ENCODE measurements around the gene SOX18.

DNA sequence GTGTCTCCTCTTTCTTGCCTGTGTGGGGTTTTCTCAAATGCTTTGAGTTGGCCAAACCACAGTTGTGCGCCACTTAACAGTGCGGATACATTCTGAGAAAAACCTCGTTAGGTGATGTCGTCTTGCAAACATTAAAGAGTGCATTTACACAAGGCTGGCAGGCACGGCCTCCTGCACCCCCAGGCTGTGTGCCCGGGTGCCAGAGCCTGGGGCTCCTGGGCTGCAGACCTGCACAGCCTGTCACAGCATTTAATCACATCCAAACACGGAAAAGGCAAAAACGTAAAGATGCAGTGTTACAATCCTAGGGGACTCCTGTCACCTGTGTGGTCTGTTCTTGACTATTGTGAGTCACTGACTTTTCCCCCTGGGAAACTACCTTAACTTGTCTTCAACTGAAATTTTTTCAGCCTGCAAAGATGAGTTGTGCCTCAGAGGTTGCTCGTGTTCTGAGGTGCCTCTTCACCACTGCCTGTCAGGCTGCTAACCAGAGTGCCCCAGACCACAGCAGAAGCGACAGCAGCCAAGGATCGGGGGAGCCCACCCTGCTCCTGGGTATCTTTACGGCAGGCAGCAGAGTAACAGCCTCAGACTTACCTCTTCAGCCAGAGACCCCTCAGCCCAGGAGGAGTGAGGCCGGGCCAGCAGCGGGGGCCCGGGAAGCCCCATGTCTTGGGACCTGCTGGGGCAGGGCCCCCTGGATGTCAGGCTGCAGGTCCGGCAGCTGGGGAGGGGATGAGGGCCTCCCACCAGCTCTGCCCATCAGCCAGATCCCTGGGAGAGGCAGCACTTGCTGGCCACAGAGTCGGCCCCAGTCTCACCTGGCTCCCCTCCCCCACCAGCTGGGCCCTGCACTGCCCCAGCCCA, 14.1 kb downstream of the SOX18 start:
- TF ChIP-seq, protein P1, sequence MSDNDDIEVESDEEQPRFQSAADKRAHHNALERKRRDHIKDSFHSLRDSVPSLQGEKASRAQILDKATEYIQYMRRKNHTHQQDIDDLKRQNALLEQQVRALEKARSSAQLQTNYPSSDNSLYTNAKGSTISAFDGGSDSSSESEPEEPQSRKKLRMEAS (IDR thresholded peaks at IDR 0.05): no peak
- TF ChIP-seq EP300 (IDR thresholded peaks at IDR 0.05; ENCODE audit: borderline replicate concordance): no peak
- no peak for TF ChIP-seq TCF12 (IDR thresholded peaks at IDR 0.05; ENCODE audit: low read depth)
- TF ChIP-seq TAF1 (IDR thresholded peaks at IDR 0.05; ENCODE audit: low read depth): no peak
- TF ChIP-seq YY1 (IDR thresholded peaks at IDR 0.05; ENCODE audit: low read depth): no peak
- no peak for TF ChIP-seq EGR1 (IDR thresholded peaks at IDR 0.05)
- TF ChIP-seq, protein P2, sequence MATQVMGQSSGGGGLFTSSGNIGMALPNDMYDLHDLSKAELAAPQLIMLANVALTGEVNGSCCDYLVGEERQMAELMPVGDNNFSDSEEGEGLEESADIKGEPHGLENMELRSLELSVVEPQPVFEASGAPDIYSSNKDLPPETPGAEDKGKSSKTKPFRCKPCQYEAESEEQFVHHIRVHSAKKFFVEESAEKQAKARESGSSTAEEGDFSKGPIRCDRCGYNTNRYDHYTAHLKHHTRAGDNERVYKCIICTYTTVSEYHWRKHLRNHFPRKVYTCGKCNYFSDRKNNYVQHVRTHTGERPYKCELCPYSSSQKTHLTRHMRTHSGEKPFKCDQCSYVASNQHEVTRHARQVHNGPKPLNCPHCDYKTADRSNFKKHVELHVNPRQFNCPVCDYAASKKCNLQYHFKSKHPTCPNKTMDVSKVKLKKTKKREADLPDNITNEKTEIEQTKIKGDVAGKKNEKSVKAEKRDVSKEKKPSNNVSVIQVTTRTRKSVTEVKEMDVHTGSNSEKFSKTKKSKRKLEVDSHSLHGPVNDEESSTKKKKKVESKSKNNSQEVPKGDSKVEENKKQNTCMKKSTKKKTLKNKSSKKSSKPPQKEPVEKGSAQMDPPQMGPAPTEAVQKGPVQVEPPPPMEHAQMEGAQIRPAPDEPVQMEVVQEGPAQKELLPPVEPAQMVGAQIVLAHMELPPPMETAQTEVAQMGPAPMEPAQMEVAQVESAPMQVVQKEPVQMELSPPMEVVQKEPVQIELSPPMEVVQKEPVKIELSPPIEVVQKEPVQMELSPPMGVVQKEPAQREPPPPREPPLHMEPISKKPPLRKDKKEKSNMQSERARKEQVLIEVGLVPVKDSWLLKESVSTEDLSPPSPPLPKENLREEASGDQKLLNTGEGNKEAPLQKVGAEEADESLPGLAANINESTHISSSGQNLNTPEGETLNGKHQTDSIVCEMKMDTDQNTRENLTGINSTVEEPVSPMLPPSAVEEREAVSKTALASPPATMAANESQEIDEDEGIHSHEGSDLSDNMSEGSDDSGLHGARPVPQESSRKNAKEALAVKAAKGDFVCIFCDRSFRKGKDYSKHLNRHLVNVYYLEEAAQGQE (IDR thresholded peaks at IDR 0.05; ENCODE audit: low read depth): no peak

Data from Ishikawa (cell line).